ENCODE measurements around the gene XNDC1N.
A peak's percentile ranks its signal among the peaks of the same experiment; 100 is the strongest.

The XNDC1N gene

GRCh38 chr11:71927820-71928736, at the start of gene XNDC1N:
Gene XNDC1N, minus strand, starts transcription at chr11:71928594. Its CDS starts 5,241 bp downstream, at chr11:71923353.
- DNase-seq, result peak; percentile 97

- peak; percentile 32 to 33 for DNase-seq
These were observed 49.5 kb upstream of the XNDC1N start for GRCh38 chr11:71977743-71978418.

- DNase-seq, result no peak
These were observed 48.7 kb upstream of the XNDC1N start for GRCh38 chr11:71977090-71977489.

- no peak for DNase-seq
These were observed 48.2 kb upstream of the XNDC1N start for GRCh38 chr11:71976551-71976950.

DNA sequence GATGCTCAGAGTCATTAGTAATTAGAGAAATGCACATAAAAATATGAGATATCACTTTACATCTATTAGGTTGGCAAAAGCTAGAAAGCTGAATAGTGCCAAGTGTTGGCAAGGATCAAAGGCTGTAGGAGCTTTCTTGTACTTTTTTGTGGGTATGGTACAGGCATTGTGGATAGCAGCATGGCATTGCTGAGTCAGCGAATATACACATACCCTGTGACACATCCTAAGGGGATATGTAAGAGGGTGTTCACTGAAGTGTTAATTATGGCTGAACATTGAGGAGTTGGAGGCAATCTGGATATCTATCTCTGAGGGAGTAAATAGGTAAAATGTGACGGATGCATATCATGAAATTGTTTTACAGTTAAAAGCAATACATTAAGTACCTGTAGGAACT, 43.3 kb upstream of the XNDC1N start:
- no peak for DNase-seq

- no peak for DNase-seq
These were observed 36.2 kb upstream of the XNDC1N start for GRCh38 chr11:71964641-71965040.

DNA sequence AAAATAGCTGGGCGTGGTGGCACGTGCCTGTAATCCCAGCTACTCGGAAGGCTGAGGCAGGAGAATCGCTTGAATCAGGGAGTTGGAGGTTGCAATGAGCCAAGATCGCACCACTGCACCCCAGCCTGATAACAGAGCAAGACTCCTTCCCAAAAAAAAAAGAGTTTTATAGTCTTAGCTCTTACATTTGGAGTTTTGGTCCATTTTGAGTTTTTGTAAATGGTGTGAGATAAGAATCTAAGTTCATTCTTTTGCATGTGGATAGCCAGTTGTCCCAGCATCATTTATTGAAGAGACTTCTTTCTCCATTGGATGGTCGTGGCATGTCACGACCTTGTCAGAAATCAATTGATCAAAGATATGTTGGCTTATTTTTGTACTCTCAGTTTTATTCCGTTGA, 35.1 kb upstream of the XNDC1N start:
- no peak for DNase-seq

DNA sequence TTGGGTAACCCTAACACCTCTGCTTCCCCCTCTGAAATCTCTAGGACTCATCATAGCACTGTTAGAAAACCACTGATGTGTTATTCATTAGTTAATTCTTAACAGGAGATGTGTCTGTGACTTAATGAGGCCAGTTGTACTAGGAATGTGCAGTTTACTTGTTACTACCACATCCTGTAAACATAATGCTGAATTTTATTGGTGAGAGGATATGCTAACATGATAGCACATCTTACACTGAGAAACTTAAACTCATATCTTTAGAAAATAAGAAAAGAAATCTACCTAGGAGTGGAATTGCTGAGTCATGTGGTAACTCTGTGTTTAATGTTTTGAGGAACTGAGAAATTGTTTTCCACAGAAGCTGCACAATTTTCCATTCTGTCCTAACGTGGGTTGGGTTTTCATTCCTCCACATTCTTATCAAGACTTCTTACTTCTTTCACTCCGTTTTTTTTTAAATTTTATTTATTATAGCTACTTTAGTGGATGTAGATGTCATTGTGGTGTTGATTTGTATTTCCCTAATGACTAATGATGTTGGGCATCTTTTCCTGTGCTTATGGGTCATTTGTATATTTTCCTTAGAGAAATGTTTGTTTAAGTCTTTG, 34.1 kb upstream of the XNDC1N start:
- no peak for DNase-seq

DNA sequence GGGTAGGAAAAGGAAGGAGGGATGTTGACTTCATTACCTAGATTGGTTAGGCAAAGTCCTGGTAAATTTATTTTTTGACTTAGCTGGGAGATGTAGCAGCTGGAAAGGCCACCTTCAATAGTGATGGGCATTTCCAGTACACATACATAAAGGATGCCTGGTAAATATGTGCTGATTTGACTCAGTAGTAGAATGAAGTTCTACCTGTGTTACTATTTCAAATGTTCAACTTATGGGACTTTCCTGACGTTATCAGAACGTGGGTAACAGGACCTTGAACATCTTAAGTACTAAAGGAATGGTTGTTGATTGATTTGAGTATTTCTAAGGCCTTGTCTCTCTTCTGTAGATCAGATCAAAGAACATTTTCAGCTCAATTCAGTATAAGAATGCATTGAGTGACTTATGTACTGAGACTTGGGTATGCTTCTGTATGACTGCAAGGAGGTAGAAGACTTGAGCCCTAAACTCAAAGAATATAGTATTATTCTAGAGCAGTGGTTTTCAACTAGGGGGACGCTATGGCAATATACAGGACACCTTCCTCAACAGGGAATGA, 27.6 kb upstream of the XNDC1N start:
- DNase-seq, result no peak

- DNase-seq, result no peak
These were observed 23.4 kb upstream of the XNDC1N start for GRCh38 chr11:71951741-71952310.

DNA sequence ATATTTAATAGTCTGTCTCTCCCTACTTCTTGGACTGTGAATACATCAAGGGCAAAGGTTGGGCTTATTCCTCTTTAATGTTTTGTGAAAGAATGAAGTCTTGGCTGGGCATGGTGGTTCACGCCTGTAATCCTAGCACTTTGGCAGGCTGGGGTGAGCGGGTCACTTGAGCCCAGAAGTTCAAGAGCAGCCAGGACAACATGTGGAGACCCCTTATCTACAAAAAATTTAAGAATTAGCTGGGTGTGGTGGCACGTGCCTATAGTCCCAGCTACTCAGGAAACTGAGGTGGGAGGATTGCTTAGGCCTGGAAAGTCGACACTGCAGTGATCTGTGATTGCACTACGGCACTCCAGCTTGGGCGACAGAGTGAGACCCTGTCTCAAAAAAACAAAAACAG, 20.6 kb upstream of the XNDC1N start:
- DNase-seq, result no peak

DNA sequence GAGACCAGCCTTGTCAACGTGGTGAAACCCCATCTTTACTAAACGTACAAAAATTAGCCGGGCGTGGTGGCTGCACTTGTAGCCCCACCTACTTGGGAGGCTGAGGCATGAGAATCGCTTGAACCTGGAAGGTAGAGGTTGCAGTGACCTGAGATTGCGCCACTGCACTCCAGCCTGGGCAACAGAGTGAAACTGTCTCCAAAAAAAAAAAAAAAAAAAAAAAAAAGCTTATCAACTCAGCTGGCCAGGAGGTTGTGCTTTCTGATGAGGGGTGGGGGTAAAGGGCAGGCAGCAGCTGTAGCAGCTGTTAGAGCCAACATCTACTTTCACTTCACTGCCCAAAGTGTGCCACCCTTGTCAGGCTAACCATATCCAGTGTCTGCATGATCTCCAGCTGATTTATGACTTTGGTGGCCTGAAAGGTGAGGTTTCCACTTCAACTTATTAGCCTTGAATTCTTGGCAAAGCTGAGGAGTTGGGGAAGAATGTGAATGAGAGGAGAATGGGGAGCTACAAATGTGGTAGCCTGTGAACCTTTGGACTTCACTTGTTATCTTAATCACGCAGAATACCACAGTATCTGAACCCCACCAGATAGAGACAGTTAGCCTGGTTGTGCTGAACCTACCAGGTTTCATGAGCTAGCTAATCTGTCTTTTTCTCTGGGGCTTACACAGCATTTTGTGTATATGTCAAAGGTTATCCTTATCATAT, 20.1 kb upstream of the XNDC1N start:
- DNase-seq, result no peak

GRCh38 chr11:71947498-71947897, 19.1 kb upstream of the XNDC1N start:
- DNase-seq, result no peak

DNA sequence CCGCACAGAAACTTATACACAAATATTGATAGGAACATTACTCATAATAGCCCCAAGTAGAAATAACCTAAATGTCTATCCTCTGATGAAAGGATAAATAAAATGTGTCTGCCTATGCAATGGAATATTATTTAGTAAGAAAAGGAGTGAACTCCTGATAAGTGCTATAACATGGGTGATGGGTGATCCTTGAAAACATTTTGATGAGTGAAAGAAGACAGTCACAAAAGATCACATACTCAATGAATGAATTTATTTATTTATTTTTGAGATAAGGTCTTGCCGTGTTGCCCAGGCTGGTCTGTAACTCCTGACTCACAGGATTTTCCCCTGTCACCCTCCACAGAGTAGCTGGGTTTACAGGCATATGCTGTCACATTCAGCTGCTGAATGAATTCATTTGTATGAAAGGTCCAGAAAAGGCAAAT, 17.8 kb upstream of the XNDC1N start:
- no peak for DNase-seq

GRCh38 chr11:71940561-71941219, 12.3 kb upstream of the XNDC1N start:
- no peak for DNase-seq

GRCh38 chr11:71937826-71938225, 9.4 kb upstream of the XNDC1N start:
- no peak for DNase-seq

- DNase-seq, result no peak
These were observed 8.4 kb upstream of the XNDC1N start for GRCh38 chr11:71936825-71937224.

DNA sequence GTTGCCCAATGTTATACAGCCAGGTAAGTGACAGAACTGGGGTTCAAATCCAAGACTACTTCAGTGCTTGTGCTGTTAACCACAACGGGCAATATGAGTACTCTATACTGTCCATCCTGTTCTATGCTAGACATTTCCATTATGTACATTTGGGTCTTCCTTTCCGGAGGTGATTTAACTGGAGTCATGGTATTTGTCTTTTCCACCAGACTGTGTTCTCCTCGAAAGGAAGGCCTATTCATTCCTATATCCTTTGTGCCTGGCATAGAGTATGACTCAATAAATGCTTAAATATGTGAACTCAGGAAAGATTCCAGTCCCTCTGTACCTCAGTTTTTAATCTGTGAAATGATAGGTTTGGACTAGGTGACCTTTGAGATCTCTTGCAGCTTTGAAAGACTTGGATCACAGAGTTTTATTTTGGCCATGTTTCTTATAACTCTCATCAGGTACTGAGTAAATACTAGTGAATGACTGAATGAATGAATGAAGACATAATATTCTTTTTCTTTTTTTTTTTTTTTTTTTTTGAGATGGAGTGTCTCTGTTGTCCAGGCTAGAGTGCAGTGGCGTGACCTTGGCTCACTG, 7.0 kb upstream of the XNDC1N start:
- DNase-seq, result no peak

- no peak for DNase-seq
These were observed 5.8 kb upstream of the XNDC1N start for GRCh38 chr11:71934213-71934612.

GRCh38 chr11:71933141-71933933, 4.9 kb upstream of the XNDC1N start:
- DNase-seq, result no peak

DNA sequence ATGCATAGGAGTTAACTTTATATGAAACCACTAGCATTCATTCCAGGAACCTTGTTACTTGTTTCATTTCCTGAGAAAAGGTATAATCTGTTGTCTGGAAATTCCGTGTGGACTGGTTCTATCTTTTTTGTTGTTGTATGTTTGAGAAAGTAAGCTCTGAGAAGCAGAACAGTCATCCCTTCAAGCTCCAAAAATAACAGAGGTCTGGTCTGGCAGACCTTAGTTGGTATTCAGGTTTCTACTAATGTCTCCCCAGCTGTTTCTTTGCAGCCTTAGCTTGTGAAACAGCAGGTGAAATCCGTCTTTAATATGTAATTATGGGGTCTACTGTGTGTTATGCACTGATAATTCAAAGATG, 2.8 kb upstream of the XNDC1N start:
- no peak for DNase-seq
